HepG2 (cell line): ENCODE results near the gene DIMT1. TPM values are rescaled to one million over a fixed set of nuclear protein-coding genes. Genes with fewer than 3 reads are reported as not detected.

Experiments used
- ATAC-seq: fragments of 200-7000 bp; cut with Tn5 transposase; 3 replicates; pipeline ENCODE4 v1.9.1; 2020; ENCODE audit warnings: mild to moderate bottlenecking, moderate library complexity
- BruUV-seq: library from RNA; stranded (reverse); fragments of 400-500 nt; replicated peaks from 2 replicates; lab custom pipeline; 2021; lab: Mats Ljungman, UMichigan
- CTCF ChIA-PET: fragments of 300-600 bp; formaldehyde crosslinking; extraction: SDS; loops from one replicate; lab custom pipeline; 2021; ENCODE audit warnings: low total read pairs, inconsistent platforms, low intra/inter-chr PET ratio; lab: Yijun Ruan, JAX
- POLR2A ChIA-PET: fragments of 350-600 bp; sonication (Branson Sonifier 250); formaldehyde crosslinking; loops from one replicate; lab custom pipeline; 2020; ENCODE audit warnings: antibody characterized with exemption, inconsistent platforms; lab: Yijun Ruan, JAX
- DNase-seq: peaks from one replicate; pipeline ENCODE4 v3.0.0-alpha.2; 2015; ENCODE audit warnings: low spot score
- FAIRE-seq: peaks from 3 replicates; lab custom pipeline; 2011; peaks lifted over from hg19 to GRCh38; lab: Jason Lieb, UNC
- H2AFZ ChIP-seq: one replicate; pipeline ENCODE4 v1.6.1; 2011; ENCODE audit warnings: low read length, inconsistent platforms
- H3K27ac ChIP-seq: fragments of 300-600 bp; 3 replicates; pipeline ENCODE4 v1.8.0; 2011; ENCODE audit warnings: mixed run types, mild to moderate bottlenecking, mixed read lengths, low read length, inconsistent platforms; ENCODE audit not compliant: insufficient read depth; ENCODE audit errors: extremely low read length
- H3K27me3 ChIP-seq, 2 experiments: fragments of 200-600 bp in 1 of 2; 2 replicates in 1 of 2; 3 replicates in 1 of 2; pipeline versions ENCODE4 v1.6.0 to v1.8.0; 2011; ENCODE audit warnings: low read length in 2 of 2, mild to moderate bottlenecking in 2 of 2, moderate library complexity in 2 of 2, inconsistent platforms in 1 of 2; ENCODE audit not compliant: insufficient read depth in 2 of 2, control insufficient read depth in 1 of 2
- H3K36me3 ChIP-seq, 2 experiments: fragments of 200-600 bp in 1 of 2; replicated peaks in 1 of 2; 2 replicates in 1 of 2; 3 replicates in 1 of 2; pipeline versions ENCODE4 v1.5.1 to v1.8.0; 2011; ENCODE audit warnings: low read length in 2 of 2, inconsistent platforms in 1 of 2; ENCODE audit not compliant: insufficient read depth in 2 of 2, control insufficient read depth in 1 of 2
- H3K4me1 ChIP-seq: 2 replicates; pipeline ENCODE4 v1.5.1; 2012; ENCODE audit warnings: low read length, inconsistent platforms; ENCODE audit not compliant: insufficient read depth
- H3K4me2 ChIP-seq: 2 replicates; pipeline ENCODE4 v1.6.0; 2011; ENCODE audit warnings: low read depth, low read length, inconsistent platforms
- H3K4me3 ChIP-seq, 3 experiments: fragments of 200-600 bp in 1 of 3; sonication (generic), shearing (Covaris generic) in 1 of 3; replicated peaks in 1 of 3; 2 replicates each; pipeline ENCODE4 v1.5.1; 2011 to 2016; ENCODE audit warnings: low read length in 3 of 3, inconsistent platforms in 2 of 3, low read depth in 2 of 3, mild to moderate bottlenecking in 2 of 3, control low read depth in 1 of 3, mixed read lengths in 1 of 3; ENCODE audit not compliant: insufficient read depth in 1 of 3
- H3K79me2 ChIP-seq: one replicate; pipeline ENCODE4 v1.6.1; 2011; ENCODE audit warnings: low read length, inconsistent platforms; ENCODE audit not compliant: insufficient read depth
- H3K9ac ChIP-seq: 2 replicates; pipeline ENCODE4 v1.6.0; 2011; ENCODE audit warnings: mild to moderate bottlenecking, low read depth, low read length, inconsistent platforms; ENCODE audit not compliant: insufficient read depth
- H3K9me3 ChIP-seq: 2 replicates; pipeline ENCODE4 v1.5.1; 2012; ENCODE audit warnings: mild to moderate bottlenecking, low read length
- H4K20me1 ChIP-seq: 2 replicates; pipeline ENCODE4 v1.6.0; 2011; ENCODE audit warnings: inconsistent platforms, mild to moderate bottlenecking, low read length, moderate library complexity; ENCODE audit not compliant: insufficient read depth
- EED ChIP-seq: sonication (generic); formaldehyde crosslinking; IDR thresholded peaks from 2 replicates; pipeline ENCODE4 v1.5.0; 2020; ENCODE audit warnings: mild to moderate bottlenecking, missing genetic modification reagents
- IRX3 ChIP-seq: sonication (generic); formaldehyde crosslinking; IDR thresholded peaks from 2 replicates; pipeline ENCODE4 v1.8.1; 2023; ENCODE audit warnings: mild to moderate bottlenecking, low read depth, missing genetic modification reagents, borderline replicate concordance
- KDM6A ChIP-seq: IDR thresholded peaks from 2 replicates; pipeline ENCODE4 v1.6.1; 2016; ENCODE audit warnings: low read depth
- MYNN ChIP-seq: sonication (generic); formaldehyde crosslinking; IDR thresholded peaks from 2 replicates; pipeline ENCODE4 v1.4.0; 2020; ENCODE audit warnings: mild to moderate bottlenecking, low read depth, missing genetic modification reagents
- NFE2L2 ChIP-seq: fragments of 150-350 bp; IDR thresholded peaks from 2 replicates; pipeline ENCODE4 v1.6.1; 2014; ENCODE audit warnings: low read length
- NKX3-1 ChIP-seq: sonication (generic); formaldehyde crosslinking; IDR thresholded peaks from 2 replicates; pipeline ENCODE4 v1.5.0; 2020; ENCODE audit warnings: missing genetic modification reagents
- PHF5A ChIP-seq: IDR thresholded peaks from one replicate; pipeline ENCODE4 v1.6.1; 2018; ENCODE audit warnings: low read depth, missing genetic modification reagents; ENCODE audit not compliant: unreplicated experiment
- RAD51 ChIP-seq: fragments of 450-650 bp; IDR thresholded peaks from 2 replicates; pipeline ENCODE4 v1.6.1; 2016; ENCODE audit warnings: borderline replicate concordance
- SCMH1 ChIP-seq: sonication (generic); formaldehyde crosslinking; IDR thresholded peaks from 2 replicates; pipeline ENCODE4 v1.9.0; 2021; ENCODE audit warnings: missing genetic modification reagents, mild to moderate bottlenecking, borderline replicate concordance
- SOX5 ChIP-seq: IDR thresholded peaks from 2 replicates; pipeline ENCODE4 v1.6.1; 2016; ENCODE audit warnings: borderline replicate concordance
- ZFAT ChIP-seq: sonication (generic); formaldehyde crosslinking; conservative IDR thresholded peaks from 2 replicates; pipeline ENCODE4 v1.8.1; 2023; ENCODE audit warnings: missing genetic modification reagents, inconsistent platforms
- ZMYM2 ChIP-seq: sonication (generic); formaldehyde crosslinking; IDR thresholded peaks from 2 replicates; pipeline ENCODE4 v1.8.0; 2022; ENCODE audit warnings: mild to moderate bottlenecking, missing genetic modification reagents
- ZNF501 ChIP-seq: sonication (generic); formaldehyde crosslinking; IDR thresholded peaks from 2 replicates; pipeline ENCODE4 v1.5.1; 2020; ENCODE audit warnings: mild to moderate bottlenecking, moderate library complexity, missing genetic modification reagents
- WGBS: methylation state at CpG from one replicate; pipeline ENCODE4 v1.1.6; 2017; ENCODE audit warnings: low lambda C conversion rate; 5-methylcytosine and 5-hydroxymethylcytosine counted together
- in situ Hi-C: cut with HindIII; loops from 2 replicates; pipeline ENCODE4 v1.10.0; 2017; ENCODE audit warnings: low pct_unique_long_range_greater_than_20kb; ENCODE audit not compliant: extremely low pct_ligation_motif_present
- intact Hi-C: fragments of 100-400 bp; cut with micrococcal nuclease; formaldehyde crosslinking; loops from one replicate; pipeline ENCODE4 v1.10.0; 2022; ENCODE audit not compliant: unreplicated experiment
- polyA plus RNA-seq, 8 experiments: library from polyadenylated mRNA; depleted of rRNA in 3 of 8; stranded (reverse) in 7 of 8; unstranded in 1 of 8; fragments of >200 nt; fragmentation: Illumina TruSeq in 4 of 8; extraction: Trizol in 4 of 8; gene quantifications; 2 replicates each; pipeline versions ENCODE4 v1.2.1 to v1.2.3, GENCODE V29; 2011 to 2016; ENCODE audit warnings: low read depth in 4 of 8, missing spikeins in 1 of 8, mixed read lengths in 1 of 8; ENCODE audit not compliant: insufficient read depth in 1 of 8
- total RNA-seq, 5 experiments: library from RNA; depleted of rRNA; stranded (reverse); fragments of >200 nt; fragmentation: Illumina TruSeq; extraction: Trizol; gene quantifications; 2 replicates each; pipeline ENCODE4 v1.2.3, GENCODE V29; 2016; ENCODE audit warnings: low read depth in 1 of 5
- TF ChIP-seq, protein P1 (sequence below): sonication (generic); formaldehyde crosslinking; IDR thresholded peaks from 2 replicates; pipeline ENCODE4 v1.5.0; 2020; ENCODE audit warnings: mild to moderate bottlenecking, low read depth, missing genetic modification reagents, borderline replicate concordance
- TF ChIP-seq, protein P2 (sequence below): sonication (generic); formaldehyde crosslinking; IDR thresholded peaks from 2 replicates; pipeline ENCODE4 v1.8.0; 2022; ENCODE audit warnings: low read depth, missing genetic modification reagents
- TF ChIP-seq, protein P3 (sequence below): sonication (generic); formaldehyde crosslinking; IDR thresholded peaks from 2 replicates; pipeline ENCODE4 v1.5.1; 2020; ENCODE audit warnings: missing genetic modification reagents, mild to moderate bottlenecking, borderline replicate concordance

The DIMT1 gene
- total and polyA plus RNA-seq, 2 of the 13 experiments (the other 11 are each of a cell fraction or from before 2014, with no cell fraction given): 16.1 to 35.2 TPM

DNA sequence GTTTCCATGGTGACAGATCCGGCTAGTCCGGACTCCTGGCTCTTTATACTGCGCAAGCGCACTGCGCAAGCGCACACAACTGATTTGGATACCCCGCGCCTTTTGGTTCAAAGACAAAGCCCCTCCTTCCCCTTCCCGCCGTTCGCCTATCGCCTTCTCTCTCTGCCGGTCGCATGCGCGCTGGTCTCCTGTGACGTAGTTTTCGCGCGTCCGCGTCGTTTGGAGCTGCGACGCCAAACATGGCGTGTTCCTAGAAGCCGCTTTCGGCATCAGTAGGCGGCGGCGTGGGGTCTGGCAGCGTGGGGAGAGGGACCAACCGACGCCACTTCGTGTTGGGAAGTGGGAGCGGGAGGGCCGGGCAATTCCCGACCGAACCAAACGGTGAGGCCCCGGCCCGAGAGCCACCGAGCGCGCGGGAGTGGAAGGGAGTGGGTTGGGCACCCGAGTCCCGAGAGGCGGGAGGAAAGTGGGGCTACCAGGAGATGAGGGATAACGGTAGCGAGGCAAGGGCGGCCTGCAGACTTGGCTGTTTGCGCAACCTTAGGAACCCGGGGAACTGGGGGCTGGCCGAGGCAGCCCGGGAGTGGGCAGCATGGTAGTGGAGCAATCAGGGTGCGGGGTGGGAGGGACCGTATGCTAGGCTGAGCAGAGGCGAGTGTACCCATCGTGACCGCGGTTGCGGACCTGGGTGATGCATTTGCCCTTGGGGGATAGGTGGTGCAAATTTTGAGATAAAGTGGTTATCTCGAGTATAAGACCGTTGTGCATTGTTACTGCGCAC is 9.0 kb upstream of the DIMT1 start, which contains the start of gene IPO11 (continued):
- TF ChIP-seq PHF5A (CRISPR knock-in tag) (peak; percentile 62), RAD51 (no peak), ZMYM2 (CRISPR knock-in tag) (no peak), ZFAT (CRISPR knock-in tag) (no peak)

DNA sequence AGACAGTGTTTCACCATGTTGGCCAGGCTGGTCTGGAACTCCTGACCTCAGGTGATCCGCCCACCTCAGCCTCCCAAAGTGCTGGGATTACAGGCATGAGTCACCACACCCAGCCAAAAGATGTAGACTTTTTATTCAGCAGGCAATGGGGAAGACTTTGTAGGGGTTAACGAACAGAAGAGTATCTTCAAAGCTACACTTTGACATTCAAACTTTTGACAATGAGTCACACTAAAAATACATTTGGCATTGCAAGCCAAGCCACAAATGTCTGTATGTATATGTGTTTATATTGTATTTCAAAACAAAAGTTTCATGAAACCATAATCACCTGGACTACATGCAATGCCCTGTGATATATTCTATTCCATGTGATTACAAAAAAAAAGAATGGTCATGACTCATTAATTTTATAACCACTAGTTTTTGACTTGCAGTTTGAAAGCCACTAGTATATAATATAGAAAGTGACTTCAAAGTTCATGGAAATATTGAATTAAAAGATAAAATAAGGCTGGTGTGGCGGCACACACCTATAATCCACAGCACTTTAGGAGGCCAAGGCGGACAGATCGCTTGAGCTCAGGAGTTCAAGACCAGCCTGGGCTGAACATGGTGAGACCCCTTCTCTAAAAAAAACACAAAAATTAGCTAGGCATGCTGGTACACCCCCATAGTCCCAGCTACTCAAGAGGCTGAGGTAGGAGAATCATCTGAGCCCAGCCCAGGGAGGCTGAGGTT is 8.3 kb downstream of the DIMT1 start:
- WGBS: 98% methylated on average over 5 of the region's 5 CpGs
- POLR2A ChIA-PET: interaction anchor here (0.5 kb wide), 1 partner anchor 9 kb away, joined by 4 read pairs; no protein-coding TSS in a partner anchor
- no peak for TF ChIP-seq SCMH1
- TF ChIP-seq EED: no peak
- no peak for TF ChIP-seq ZNF501
- TF ChIP-seq, protein P1, sequence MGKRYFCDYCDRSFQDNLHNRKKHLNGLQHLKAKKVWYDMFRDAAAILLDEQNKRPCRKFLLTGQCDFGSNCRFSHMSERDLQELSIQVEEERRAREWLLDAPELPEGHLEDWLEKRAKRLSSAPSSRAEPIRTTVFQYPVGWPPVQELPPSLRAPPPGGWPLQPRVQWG: no peak
- TF ChIP-seq, protein P2, sequence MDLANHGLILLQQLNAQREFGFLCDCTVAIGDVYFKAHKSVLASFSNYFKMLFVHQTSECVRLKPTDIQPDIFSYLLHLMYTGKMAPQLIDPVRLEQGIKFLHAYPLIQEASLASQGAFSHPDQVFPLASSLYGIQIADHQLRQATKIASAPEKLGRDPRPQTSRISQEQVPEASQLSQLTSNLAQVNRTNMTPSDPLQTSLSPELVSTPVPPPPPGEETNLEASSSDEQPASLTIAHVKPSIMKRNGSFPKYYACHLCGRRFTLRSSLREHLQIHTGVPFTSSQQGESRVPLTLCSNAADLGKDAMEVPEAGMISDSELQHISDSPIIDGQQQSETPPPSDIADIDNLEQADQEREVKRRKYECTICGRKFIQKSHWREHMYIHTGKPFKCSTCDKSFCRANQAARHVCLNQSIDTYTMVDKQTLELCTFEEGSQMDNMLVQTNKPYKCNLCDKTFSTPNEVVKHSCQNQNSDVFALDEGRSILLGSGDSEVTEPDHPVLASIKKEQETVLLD: no peak
- TF ChIP-seq SOX5: no peak
- TF ChIP-seq NKX3-1 (CRISPR knock-in tag): no peak
- TF ChIP-seq, protein P3, sequence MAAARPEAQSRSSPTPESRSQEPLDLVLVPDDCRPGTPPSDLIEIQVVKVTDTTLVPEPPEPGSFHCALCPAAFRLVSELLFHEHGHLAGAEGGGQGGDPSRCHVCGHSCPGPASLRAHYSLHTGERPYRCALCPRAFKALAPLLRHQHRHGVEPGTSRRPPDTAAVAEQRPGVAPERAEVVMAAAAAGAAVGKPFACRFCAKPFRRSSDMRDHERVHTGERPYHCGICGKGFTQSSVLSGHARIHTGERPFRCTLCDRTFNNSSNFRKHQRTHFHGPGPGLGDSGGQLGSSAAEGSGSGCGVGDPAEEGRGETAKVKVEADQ (CRISPR knock-in tag): no peak
- TF ChIP-seq IRX3 (CRISPR knock-in tag): no peak
- TF ChIP-seq KDM6A (CRISPR knock-in tag): no peak
- no peak for TF ChIP-seq MYNN
- no peak for TF ChIP-seq NFE2L2

More for the DNA sequence above, 8.3 kb downstream of the DIMT1 start:
- Histone ChIP-seq H3K4me1 (no peaks in the 10 kb centered on the region), H3K27ac (no peak overlapping the region), H3K9me3 (no peaks in the 10 kb centered on the region), H3K36me3 (peaks cover 12 to 48% of the 10 kb centered on the region in 2 experiments), H4K20me1 (no peaks in the 10 kb centered on the region), H3K79me2 (no peaks in the 10 kb centered on the region), H3K4me3 (no peak overlapping the region), H2AFZ (no peak overlapping the region), H3K27me3 (no peaks in the 10 kb centered on the region), H3K4me2 (no peak overlapping the region), H3K9ac (no peak overlapping the region)
- ATAC-seq (no peak), FAIRE-seq (no peak), DNase-seq (no peak)
- CTCF ChIA-PET: no interaction called here
- intact Hi-C loops (no loop called here), in situ Hi-C loops (no loop called here)
- BruUV-seq: no TSS peak
